Retinal pigment epithelial cell (primary cell): ENCODE data around the gene OXT.

ENCODE experiments used
- DNase-seq: peaks from one replicate; pipeline ENCODE4 v3.0.0-alpha.2; 2010; ENCODE audit warnings: low read depth
- H3K4me3 ChIP-seq: 2 replicates; pipeline ENCODE4 v1.5.1; 2011; ENCODE audit warnings: mild to moderate bottlenecking, low read length, control low read depth, moderate library complexity
- CTCF ChIP-seq: conservative IDR thresholded peaks from 2 replicates; pipeline ENCODE4 v1.5.1; 2011; ENCODE audit warnings: low read depth, low read length, control low read depth, inconsistent platforms

Gene OXT

GRCh38 chr20:3103369-3104032, 32.1 kb downstream of the OXT start:
- no peak overlapping the region for H3K4me3 ChIP-seq
- no peak for DNase-seq
- no peak for TF ChIP-seq CTCF

- no peak for DNase-seq
- TF ChIP-seq CTCF: no peak
- no peak overlapping the region for H3K4me3 ChIP-seq
These were observed 34.1 kb downstream of the OXT start for GRCh38 chr20:3105256-3106137.

- H3K4me3 ChIP-seq: no peak overlapping the region
- no peak for TF ChIP-seq CTCF
- no peak for DNase-seq
These were observed 34.8 kb downstream of the OXT start for GRCh38 chr20:3106185-3106584.

GRCh38 chr20:3106658-3107463, 35.4 kb downstream of the OXT start:
- no peak overlapping the region for H3K4me3 ChIP-seq
- DNase-seq: no peak
- no peak for TF ChIP-seq CTCF

GRCh38 chr20:3107464-3108025, 36.1 kb downstream of the OXT start:
- no peak for TF ChIP-seq CTCF
- no peak overlapping the region for H3K4me3 ChIP-seq
- DNase-seq: no peak

GRCh38 chr20:3109350-3110302, 38.2 kb downstream of the OXT start:
- no peak overlapping the region for H3K4me3 ChIP-seq
- DNase-seq: no peak
- TF ChIP-seq CTCF: no peak
